ENCODE data around the gene MED31. TPM values are rescaled to one million over a fixed set of nuclear protein-coding genes. Genes with fewer than 3 reads are reported as not detected.

MED31 gene
- total and polyA plus RNA-seq, 2 of the 13 experiments (the other 11 are each of a cell fraction or from before 2014, with no cell fraction given) = 19.0 to 20.9 TPM

GRCh38 chr17:6683081-6683684 lies 31.8 kb upstream of the MED31 start (continued):
- no peak for TF ChIP-seq ZNF704 (CRISPR knock-in tag; IDR thresholded peaks at IDR 0.05; ENCODE audit: borderline replicate concordance)
- TF ChIP-seq FOXA3 (CRISPR knock-in tag; IDR thresholded peaks at IDR 0.05) = peak; percentile 75
- peak; percentile 60 for TF ChIP-seq ZNF781 (CRISPR knock-in tag; IDR thresholded peaks at IDR 0.05; ENCODE audit: borderline replicate concordance, not compliant biosample characterization)
- TF ChIP-seq TOE1 (CRISPR knock-in tag; IDR thresholded peaks at IDR 0.05) = no peak
- no peak for TF ChIP-seq ZNF569 (CRISPR knock-in tag; IDR thresholded peaks at IDR 0.05; ENCODE audit: borderline replicate concordance)
- no peak for TF ChIP-seq MED8 (CRISPR knock-in tag; IDR thresholded peaks at IDR 0.05; ENCODE audit: insufficient replicate concordance)
- TF ChIP-seq HNRNPUL1 (IDR thresholded peaks at IDR 0.05; ENCODE audit: low read depth, low read length) = no peak
- TF ChIP-seq ZNF512B (CRISPR knock-in tag; IDR thresholded peaks at IDR 0.05; ENCODE audit: borderline replicate concordance) = peak; percentile 78
- TF ChIP-seq HDAC1 (CRISPR knock-in tag; IDR thresholded peaks at IDR 0.05) = no peak
- no peak for TF ChIP-seq ELF3 (CRISPR knock-in tag; IDR thresholded peaks at IDR 0.05)
- no peak for TF ChIP-seq SRF (IDR thresholded peaks at IDR 0.05; ENCODE audit: low read depth, low read length)
- no peak for TF ChIP-seq ZC3H13 (CRISPR knock-in tag; IDR thresholded peaks at IDR 0.05)
- no peak for TF ChIP-seq NONO (IDR thresholded peaks at IDR 0.05)
- TF ChIP-seq NONO (CRISPR knock-in tag; conservative IDR thresholded peaks at IDR 0.05) = no peak; the same call in 1 of the 2 replicates
- TF ChIP-seq RCOR2 (CRISPR knock-in tag; IDR thresholded peaks at IDR 0.05) = 0 out of 2 replicates have a peak, but pooled peaks have one; percentile 18
- TF ChIP-seq ZNF20 (CRISPR knock-in tag; IDR thresholded peaks at IDR 0.05) = no peak
- no peak for TF ChIP-seq EEA1 (CRISPR knock-in tag; IDR thresholded peaks at IDR 0.05; ENCODE audit: borderline replicate concordance)
- TF ChIP-seq PBX2 (CRISPR knock-in tag; IDR thresholded peaks at IDR 0.05) = no peak
- no peak; the same call in 1 of the 2 replicates for TF ChIP-seq BCL3 (CRISPR knock-in tag; IDR thresholded peaks at IDR 0.05)
- no peak for TF ChIP-seq ZNF333 (CRISPR knock-in tag; IDR thresholded peaks at IDR 0.05; ENCODE audit: borderline replicate concordance)
- TF ChIP-seq ZNF562 (CRISPR knock-in tag; IDR thresholded peaks at IDR 0.05; ENCODE audit: borderline replicate concordance) = no peak
- TF ChIP-seq RNF2 (conservative IDR thresholded peaks at IDR 0.05; ENCODE audit: low read depth) = no peak

All from HepG2 (cell line).